Inflammatory macrophage treated with lipopolysaccharide for 1 hour (primary cell): ENCODE measurements around the gene RTEL1.

Experiments used
- DNase-seq, 2 donors: peaks; one replicate each; pipeline ENCODE4 v3.0.0-alpha.2; 2020 to 2022

The RTEL1 gene

GRCh38 chr20:63732118-63733095 lies 74.3 kb downstream of the RTEL1 start:
- no peak for DNase-seq

DNA sequence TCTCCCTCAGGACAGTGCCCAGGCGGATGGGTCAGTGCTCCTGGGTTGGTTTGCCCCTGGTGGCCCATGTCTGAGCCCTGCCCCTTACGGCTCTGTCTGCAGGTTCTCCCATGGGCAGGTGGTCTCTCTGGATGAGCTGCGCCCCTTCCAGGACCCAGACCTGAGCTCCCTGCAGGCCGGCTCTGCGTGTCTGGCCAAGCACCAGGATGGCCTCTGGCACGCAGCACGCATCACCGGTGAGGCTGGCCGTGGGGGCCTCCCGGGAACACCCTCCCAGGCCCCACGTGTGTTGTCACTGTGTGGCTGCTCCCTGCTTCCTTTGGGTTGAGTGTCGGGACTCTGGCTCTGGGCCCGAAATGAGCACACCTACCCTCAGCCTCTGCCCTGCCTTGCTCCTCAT lies 75.0 kb downstream of the RTEL1 start:
- DNase-seq = no peak

DNA sequence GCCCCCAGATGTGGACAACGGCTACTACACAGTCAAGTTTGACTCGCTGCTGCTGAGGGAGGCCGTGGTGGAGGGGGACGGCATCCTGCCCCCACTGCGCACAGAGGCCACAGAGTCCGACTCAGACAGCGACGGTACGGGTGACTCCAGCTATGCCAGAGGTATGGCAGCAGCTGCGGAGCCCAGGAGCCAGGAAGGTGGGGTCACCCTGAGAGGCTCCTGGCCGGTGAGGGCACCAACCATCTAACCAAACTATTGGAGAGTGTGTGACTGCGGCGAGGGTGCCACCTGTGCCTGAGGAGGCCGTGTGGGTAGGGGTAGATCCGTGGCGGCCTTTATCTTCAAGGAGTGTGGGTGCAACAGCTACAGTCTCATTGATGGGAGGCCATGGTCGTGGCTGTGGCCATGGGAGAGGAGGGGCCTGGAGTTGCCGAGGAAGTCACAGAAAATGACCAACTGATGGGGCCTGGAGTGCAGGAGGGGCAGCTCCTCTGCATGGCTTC lies 75.5 kb downstream of the RTEL1 start:
- no peak for DNase-seq

- DNase-seq = no peak
Observed at GRCh38 chr20:63734111-63734945, 76.2 kb downstream of the RTEL1 start.

DNA sequence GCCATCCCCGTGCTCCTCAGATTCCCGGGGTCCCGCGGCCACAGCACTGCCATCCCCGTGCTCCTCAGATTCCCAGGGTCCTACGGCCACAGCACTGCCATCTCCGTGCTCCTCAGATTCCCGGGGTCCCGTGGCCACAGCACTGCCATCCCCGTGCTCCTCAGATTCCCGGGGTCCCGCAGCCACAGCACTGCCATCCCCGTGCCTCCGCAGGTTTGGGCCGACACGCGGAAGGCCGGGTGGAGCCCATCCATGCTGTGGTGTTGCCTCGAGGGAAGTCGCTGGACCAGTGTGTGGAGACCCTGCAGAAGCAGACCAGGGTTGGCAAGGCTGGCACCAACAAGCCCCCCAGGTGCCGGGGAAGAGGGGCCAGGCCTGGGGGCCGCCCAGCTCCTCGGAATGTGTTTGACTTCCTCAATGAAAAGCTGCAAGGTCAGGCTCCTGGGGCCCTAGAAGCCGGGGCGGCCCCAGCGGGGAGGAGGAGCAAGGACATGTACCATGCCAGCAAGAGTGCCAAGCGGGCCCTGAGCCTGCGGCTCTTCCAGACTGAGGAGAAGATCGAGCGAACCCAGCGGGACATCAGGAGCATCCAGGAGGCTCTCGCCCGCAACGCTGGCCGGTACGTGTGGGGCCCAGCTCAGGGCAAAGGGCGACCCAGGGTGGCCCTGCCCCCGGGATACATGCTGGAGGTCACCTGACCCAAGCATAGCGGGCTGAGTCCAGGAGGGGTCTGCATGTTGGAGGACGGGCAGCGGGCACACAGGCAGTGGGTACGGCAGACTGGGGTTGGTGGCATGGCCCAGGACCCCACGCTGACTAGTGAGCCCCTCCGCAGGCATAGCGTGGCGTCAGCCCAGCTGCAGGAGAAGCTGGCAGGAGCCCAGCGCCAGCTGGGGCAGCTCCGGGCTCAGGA lies 77.1 kb downstream of the RTEL1 start:
- no peak for DNase-seq

DNA sequence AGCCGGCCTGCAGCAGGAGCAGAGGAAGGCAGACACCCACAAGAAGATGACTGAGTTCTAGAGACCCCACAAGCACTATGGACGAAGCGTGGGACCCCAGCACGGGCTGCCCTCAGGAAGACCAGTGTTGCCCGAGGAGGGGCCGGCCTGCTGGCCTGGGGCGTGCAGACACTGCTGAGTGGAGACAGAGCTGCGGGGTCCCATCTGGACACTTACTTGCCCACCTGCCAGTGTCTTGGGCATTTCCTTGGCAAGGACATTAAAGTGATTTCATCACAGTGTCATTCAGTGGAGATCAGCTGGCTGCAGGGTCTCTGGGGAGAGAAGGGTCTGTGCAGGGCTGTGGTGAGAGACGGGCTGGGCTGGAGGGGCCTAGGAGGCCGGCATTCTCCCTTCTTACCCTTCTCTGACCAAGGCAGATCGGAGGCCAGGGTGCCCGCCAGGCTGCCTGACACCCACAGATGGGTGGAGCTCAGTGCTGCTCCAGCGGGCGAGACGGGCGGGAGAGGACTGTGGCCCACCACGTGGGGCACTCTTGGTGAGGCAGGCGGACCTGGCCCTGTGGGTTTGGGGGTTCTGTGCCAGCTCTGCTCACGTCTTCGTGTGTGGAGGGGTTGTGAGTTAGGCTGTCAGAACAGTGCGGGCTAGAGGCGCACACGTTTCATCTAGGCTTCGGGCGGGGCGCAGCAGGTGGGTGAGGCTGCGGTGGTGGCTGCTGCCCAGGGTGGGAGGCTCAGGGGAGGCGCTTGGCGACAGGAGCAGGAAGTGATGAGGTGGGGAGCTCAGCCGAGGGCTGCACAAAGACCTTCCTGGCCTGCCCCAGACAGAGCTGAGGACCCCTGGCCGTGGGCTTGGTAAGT lies 78.0 kb downstream of the RTEL1 start, which contains the start of gene LIME1:
TSS of gene LIME1 (plus strand) at position 806 of the 860 bp plus-strand sequence. CDS start 886 bp downstream, outside the sequence.
- DNase-seq = peak in 1 of 2 donors; percentile 12

- no peak for DNase-seq
Observed at GRCh38 chr20:63736893-63737694, 79.0 kb downstream of the RTEL1 start.

DNA sequence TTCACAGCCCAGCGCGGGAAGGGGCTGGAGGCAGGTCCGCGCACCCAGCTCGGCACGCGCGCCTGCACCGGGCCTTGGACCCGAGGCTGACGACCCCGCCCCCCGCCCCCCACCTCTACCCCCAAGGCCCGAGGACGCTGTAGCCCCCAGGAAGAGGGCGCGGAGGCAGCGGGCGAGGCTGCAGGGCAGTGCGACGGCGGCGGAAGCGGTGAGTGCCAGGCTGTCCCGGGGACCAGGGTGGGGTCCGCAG lies 79.5 kb downstream of the RTEL1 start:
- DNase-seq = no peak

DNA sequence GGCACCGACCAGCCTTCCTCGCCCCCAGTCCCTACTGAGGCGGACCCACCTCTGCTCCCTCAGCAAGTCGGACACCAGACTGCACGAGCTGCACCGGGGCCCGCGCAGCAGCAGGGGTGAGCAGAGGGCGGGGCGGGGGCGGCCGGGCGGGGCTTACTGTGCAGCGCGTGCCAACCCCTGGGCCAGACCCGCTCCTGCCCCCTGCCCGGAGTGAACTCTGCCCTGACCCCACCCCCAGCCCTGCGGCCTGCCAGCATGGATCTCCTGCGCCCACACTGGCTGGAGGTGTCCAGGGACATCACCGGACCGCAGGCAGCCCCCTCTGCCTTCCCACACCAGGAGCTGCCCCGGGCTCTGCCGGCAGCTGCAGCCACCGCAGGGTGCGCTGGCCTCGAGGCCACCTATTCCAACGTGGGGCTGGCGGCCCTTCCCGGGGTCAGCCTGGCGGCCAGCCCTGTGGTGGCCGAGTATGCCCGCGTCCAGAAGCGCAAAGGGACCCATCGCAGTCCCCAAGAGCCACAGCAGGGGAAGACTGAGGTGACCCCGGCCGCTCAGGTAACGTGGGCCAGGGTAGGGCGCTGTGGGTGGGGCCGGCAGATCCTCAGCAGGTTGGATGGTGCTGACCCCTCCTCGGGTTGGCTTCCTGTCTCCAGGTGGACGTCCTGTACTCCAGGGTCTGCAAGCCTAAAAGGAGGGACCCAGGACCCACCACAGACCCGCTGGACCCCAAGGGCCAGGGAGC lies 80.0 kb downstream of the RTEL1 start:
- DNase-seq = no peak

DNA sequence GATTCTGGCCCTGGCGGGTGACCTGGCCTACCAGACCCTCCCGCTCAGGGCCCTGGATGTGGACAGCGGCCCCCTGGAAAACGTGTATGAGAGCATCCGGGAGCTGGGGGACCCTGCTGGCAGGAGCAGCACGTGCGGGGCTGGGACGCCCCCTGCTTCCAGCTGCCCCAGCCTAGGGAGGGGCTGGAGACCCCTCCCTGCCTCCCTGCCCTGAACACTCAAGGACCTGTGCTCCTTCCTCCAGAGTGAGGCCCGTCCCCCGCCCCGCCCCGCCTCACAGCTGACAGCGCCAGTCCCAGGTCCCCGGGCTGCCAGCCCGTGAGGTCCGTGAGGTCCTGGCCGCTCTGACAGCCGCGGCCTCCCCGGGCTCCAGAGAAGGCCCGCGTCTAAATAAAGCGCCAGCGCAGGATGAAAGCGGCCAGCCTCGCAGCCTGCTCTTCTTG lies 80.6 kb downstream of the RTEL1 start:
- DNase-seq = peak in 1 of 2 donors; percentile 7

GRCh38 chr20:63739130-63740069 lies 81.3 kb downstream of the RTEL1 start, which contains the start of gene SLC2A4RG:
Gene SLC2A4RG (plus strand): TSS chr20:63739776. CDS start chr20:63739913, 137 bp downstream.
- peak; percentile 70 to 83 for DNase-seq

GRCh38 chr20:63740070-63740626 lies 82.0 kb downstream of the RTEL1 start:
- DNase-seq = peak in 1 of 2 donors; percentile 23

- DNase-seq = peak; percentile 28 to 48
Observed at GRCh38 chr20:63740627-63741353, 82.7 kb downstream of the RTEL1 start.

GRCh38 chr20:63741354-63741675 lies 83.2 kb downstream of the RTEL1 start:
- no peak for DNase-seq

DNA sequence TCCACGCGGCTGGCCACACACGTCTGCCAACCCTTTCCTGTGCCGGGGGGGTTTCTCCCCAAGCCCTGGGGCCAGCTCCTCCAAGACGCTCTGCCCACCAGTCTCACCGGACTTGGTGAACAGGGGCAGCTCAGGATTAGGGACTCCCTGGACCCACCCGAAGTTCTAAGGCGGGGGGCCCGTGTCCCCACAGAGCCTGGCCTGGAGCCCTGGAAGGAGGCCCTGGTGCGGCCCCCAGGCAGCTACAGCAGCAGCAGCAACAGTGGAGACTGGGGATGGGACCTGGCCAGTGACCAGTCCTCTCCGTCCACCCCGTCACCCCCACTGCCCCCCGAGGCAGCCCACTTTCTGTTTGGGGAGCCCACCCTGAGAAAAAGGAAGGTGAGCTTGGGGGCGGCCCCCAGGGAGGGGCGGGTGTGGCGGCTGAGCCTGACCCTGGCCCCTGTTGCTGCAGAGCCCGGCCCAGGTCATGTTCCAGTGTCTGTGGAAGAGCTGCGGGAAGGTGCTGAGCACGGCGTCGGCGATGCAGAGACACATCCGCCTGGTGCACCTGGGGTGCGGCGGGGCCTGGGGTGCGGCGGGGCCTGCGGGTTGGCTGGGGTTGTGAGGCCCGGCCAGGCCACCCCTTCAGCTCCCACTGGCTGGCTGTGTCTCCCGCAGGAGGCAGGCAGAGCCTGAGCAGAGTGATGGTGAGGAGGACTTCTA lies 83.7 kb downstream of the RTEL1 start:
- DNase-seq = no peak

GRCh38 chr20:63742381-63743024 lies 84.4 kb downstream of the RTEL1 start:
- DNase-seq = no peak
